Esophagus squamous epithelium (tissue), 4 donors: Measurements from ENCODE around the gene KRT10.

Source experiments
- CTCF ChIP-seq, 6 experiments: fragments of 450-650 bp in 4 of 6; fragments of 200-600 bp in 2 of 6; sonication (generic) in 2 of 6; IDR thresholded peaks; one replicate each; pipeline ENCODE4 v1.5.1; 2016 to 2019; ENCODE audit warnings: antibody characterized with exemption in 6 of 6, mild to moderate bottlenecking in 4 of 6, moderate library complexity in 4 of 6
- POLR2A ChIP-seq, 4 donors: fragments of 450-650 bp; IDR thresholded peaks; one replicate each; pipeline ENCODE4 v1.6.1; 2017; ENCODE audit warnings: antibody characterized with exemption in 4 of 4, mild to moderate bottlenecking in 4 of 4, moderate library complexity in 3 of 4

GRCh38 chr17:40815381-40815780 lies 7.0 kb downstream of the KRT10 start:
- no peak for TF ChIP-seq CTCF (IDR thresholded peaks at IDR 0.05)
- no peak for TF ChIP-seq POLR2A (IDR thresholded peaks at IDR 0.05)
